CD14-positive monocyte (primary cell): ENCODE data around the gene STAC. TPM values are rescaled to one million over a fixed set of nuclear protein-coding genes. Genes with fewer than 3 reads are reported as not detected.
"Not testable (repeated sequence)": the region's sequence is repeated elsewhere in the genome, so short reads cannot be mapped to it uniquely, and the experiment has no call there.

Experiments
- DNase-seq, 3 donors: peaks; one replicate each; pipeline ENCODE4 v3.0.0-alpha.2; 2011 to 2022
- H2AFZ ChIP-seq: 2 replicates; pipeline ENCODE4 v1.6.0; 2012; ENCODE audit warnings: mild to moderate bottlenecking, low read depth, low read length, inconsistent platforms; ENCODE audit not compliant: insufficient read depth, poor library complexity, severe bottlenecking
- H3K27ac ChIP-seq, 2 donors: 1 replicate in 1 of 2; 2 replicates in 1 of 2; pipeline ENCODE4 v1.5.1; 2012 to 2013; ENCODE audit warnings: low read length in 2 of 2, control low read depth in 1 of 2, inconsistent platforms in 1 of 2, low read depth in 1 of 2, mild to moderate bottlenecking in 1 of 2
- H3K27me3 ChIP-seq, 2 donors: one replicate each; pipeline versions ENCODE4 v1.6.0 to v1.6.1; 2011 to 2013; ENCODE audit warnings: low read length in 2 of 2; ENCODE audit not compliant: control insufficient read depth in 2 of 2, insufficient read depth in 2 of 2
- H3K36me3 ChIP-seq, 2 donors: replicated peaks in 1 of 2; 1 replicate in 1 of 2; 2 replicates in 1 of 2; pipeline versions ENCODE4 v1.5.1 to v1.6.1; 2012 to 2013; ENCODE audit warnings: low read length in 2 of 2, control low read depth in 1 of 2, inconsistent platforms in 1 of 2, mild to moderate bottlenecking in 1 of 2; ENCODE audit not compliant: insufficient read depth in 2 of 2, control insufficient read depth in 1 of 2
- H3K4me1 ChIP-seq, 2 donors: 1 replicate in 1 of 2; 2 replicates in 1 of 2; pipeline versions ENCODE4 v1.5.1 to v1.6.1; 2012 to 2013; ENCODE audit warnings: low read length in 2 of 2, control low read depth in 1 of 2, inconsistent platforms in 1 of 2, mild to moderate bottlenecking in 1 of 2, moderate library complexity in 1 of 2; ENCODE audit not compliant: insufficient read depth in 2 of 2, control insufficient read depth in 1 of 2
- H3K4me2 ChIP-seq: replicated peaks from 2 replicates; pipeline ENCODE3; 2012; ENCODE audit warnings: low read length, moderate library complexity, mild to moderate bottlenecking; ENCODE audit not compliant: poor library complexity, severe bottlenecking; ENCODE audit errors: extremely low read depth
- H3K4me3 ChIP-seq, 3 experiments: fragments of 200-600 bp in 1 of 3; sonication (generic) in 1 of 3; replicated peaks in 1 of 3; 1 replicate in 2 of 3; 2 replicates in 1 of 3; pipeline ENCODE4 v1.5.1; 2011 to 2013; ENCODE audit warnings: low read length in 3 of 3, mild to moderate bottlenecking in 3 of 3, control low read depth in 2 of 3, low read depth in 2 of 3, inconsistent platforms in 1 of 3, moderate library complexity in 1 of 3
- H3K79me2 ChIP-seq: 2 replicates; pipeline ENCODE4 v1.6.0; 2012; ENCODE audit warnings: mild to moderate bottlenecking, control low read depth, inconsistent platforms, low read length, moderate library complexity; ENCODE audit not compliant: insufficient read depth
- H3K9ac ChIP-seq: 2 replicates; pipeline ENCODE4 v1.6.0; 2017; ENCODE audit warnings: low read length, mild to moderate bottlenecking; ENCODE audit not compliant: insufficient read depth, poor library complexity, severe bottlenecking
- H3K9me3 ChIP-seq, 2 donors: replicated peaks in 1 of 2; 1 replicate in 1 of 2; 2 replicates in 1 of 2; pipeline versions ENCODE4 v1.5.1 to v1.6.1; 2012 to 2013; ENCODE audit warnings: low read length in 2 of 2, control low read depth in 1 of 2; ENCODE audit not compliant: control insufficient read depth in 1 of 2, insufficient read depth in 1 of 2
- H4K20me1 ChIP-seq: 2 replicates; pipeline ENCODE4 v1.6.0; 2012; ENCODE audit warnings: mild to moderate bottlenecking, low read length, control low read depth, moderate library complexity; ENCODE audit not compliant: insufficient read depth
- H3K27ac Mint-ChIP-seq, 7 donors: one replicate each; pipeline ENCODE4 v1.8.0; 2020; ENCODE audit warnings: mild to moderate bottlenecking in 7 of 7, mixed read lengths in 7 of 7, moderate library complexity in 6 of 7, inconsistent platforms in 2 of 7
- H3K27me3 Mint-ChIP-seq, 3 donors: one replicate each; pipeline ENCODE4 v1.8.0; 2021 to 2022; ENCODE audit warnings: low read depth in 3 of 3, mild to moderate bottlenecking in 3 of 3, mixed read lengths in 3 of 3, moderate library complexity in 3 of 3, inconsistent platforms in 1 of 3
- H3K36me3 Mint-ChIP-seq, 2 donors: one replicate each; pipeline ENCODE4 v1.8.0; 2020; ENCODE audit warnings: mixed read lengths in 2 of 2, inconsistent platforms in 1 of 2, mild to moderate bottlenecking in 1 of 2
- H3K4me1 Mint-ChIP-seq: one replicate; pipeline ENCODE4 v1.8.0; 2020; ENCODE audit warnings: mild to moderate bottlenecking, mixed read lengths
- H3K4me3 Mint-ChIP-seq, 2 donors: one replicate each; pipeline ENCODE4 v1.8.0; 2020; ENCODE audit warnings: mild to moderate bottlenecking in 2 of 2, mixed read lengths in 2 of 2, moderate library complexity in 1 of 2
- H3K9me3 Mint-ChIP-seq, 7 donors: one replicate each; pipeline ENCODE4 v1.8.0; 2020 to 2022; ENCODE audit warnings: mixed read lengths in 7 of 7, mild to moderate bottlenecking in 6 of 7, moderate library complexity in 6 of 7, inconsistent platforms in 2 of 7
- WGBS: methylation state at CpG from one replicate; pipeline ENCODE4 v1.1.5; 2013; ENCODE audit warnings: missing lambda C conversion rate; ENCODE audit not compliant: insufficient coverage; 5-methylcytosine and 5-hydroxymethylcytosine counted together
- intact Hi-C, 2 donors: fragments of 100-400 bp; cut with micrococcal nuclease; formaldehyde crosslinking; loops; one replicate each; pipeline versions ENCODE4 v1.15.0 to v1.15.1; 2023
- polyA plus RNA-seq, 3 donors: library from polyadenylated mRNA; depleted of rRNA in 1 of 3; unstranded in 2 of 3; stranded (reverse) in 1 of 3; fragments of 300-500 nt in 2 of 3; fragments of >200 nt in 1 of 3; fragmentation: Illumina TruSeq in 2 of 3; gene quantifications; 1 replicate in 2 of 3; 2 replicates in 1 of 3; pipeline ENCODE4 v1.2.3, GENCODE V29; 2012 to 2021
- TF ChIP-seq, protein P1 (sequence below): fragments of 200-600 bp; IDR thresholded peaks from one replicate; pipeline ENCODE4 v1.8.0; 2022; ENCODE audit warnings: antibody characterized with exemption, mild to moderate bottlenecking

STAC gene
- polyA plus RNA-seq, 3 donors, result 0.10 to 0.40 (median 0.12) TPM

DNA sequence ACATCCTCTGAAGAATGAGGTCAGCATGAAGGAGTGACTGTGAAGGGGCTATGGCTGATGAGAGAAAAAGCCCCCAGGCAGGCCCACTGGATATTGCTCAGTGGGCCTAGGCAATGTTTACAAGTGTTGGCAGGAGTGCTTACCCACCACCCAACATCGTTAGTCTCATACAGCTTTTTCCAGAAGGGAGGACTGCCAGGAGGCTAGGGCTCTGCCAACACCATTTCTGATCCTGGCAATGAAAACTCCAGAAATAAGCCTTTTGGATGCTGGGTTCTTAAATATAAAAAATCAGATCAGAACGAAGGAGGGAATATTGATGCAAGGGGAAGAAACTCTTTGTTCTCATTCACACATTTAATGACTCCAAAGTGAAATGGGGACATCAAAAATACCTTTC lies 194.9 kb downstream of the STAC start:
- H3K27ac Mint-ChIP-seq, result no peak overlapping the region
- intact Hi-C loops, result no loop called here
- no peak overlapping the region for H2AFZ ChIP-seq
- TF ChIP-seq, protein P1, sequence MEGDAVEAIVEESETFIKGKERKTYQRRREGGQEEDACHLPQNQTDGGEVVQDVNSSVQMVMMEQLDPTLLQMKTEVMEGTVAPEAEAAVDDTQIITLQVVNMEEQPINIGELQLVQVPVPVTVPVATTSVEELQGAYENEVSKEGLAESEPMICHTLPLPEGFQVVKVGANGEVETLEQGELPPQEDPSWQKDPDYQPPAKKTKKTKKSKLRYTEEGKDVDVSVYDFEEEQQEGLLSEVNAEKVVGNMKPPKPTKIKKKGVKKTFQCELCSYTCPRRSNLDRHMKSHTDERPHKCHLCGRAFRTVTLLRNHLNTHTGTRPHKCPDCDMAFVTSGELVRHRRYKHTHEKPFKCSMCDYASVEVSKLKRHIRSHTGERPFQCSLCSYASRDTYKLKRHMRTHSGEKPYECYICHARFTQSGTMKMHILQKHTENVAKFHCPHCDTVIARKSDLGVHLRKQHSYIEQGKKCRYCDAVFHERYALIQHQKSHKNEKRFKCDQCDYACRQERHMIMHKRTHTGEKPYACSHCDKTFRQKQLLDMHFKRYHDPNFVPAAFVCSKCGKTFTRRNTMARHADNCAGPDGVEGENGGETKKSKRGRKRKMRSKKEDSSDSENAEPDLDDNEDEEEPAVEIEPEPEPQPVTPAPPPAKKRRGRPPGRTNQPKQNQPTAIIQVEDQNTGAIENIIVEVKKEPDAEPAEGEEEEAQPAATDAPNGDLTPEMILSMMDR, result no peak
- H3K4me2 ChIP-seq, result no peak overlapping the region
- no peaks in the 10 kb centered on the region for H3K79me2 ChIP-seq
- no peaks in the 10 kb centered on the region for H3K36me3 ChIP-seq
- H3K4me1 Mint-ChIP-seq, result no peaks in the 10 kb centered on the region
- no peaks in the 10 kb centered on the region for H4K20me1 ChIP-seq
- no peaks in the 10 kb centered on the region for H3K27me3 Mint-ChIP-seq
- H3K9me3 ChIP-seq, result peaks cover 15 to 27% of the 10 kb centered on the region in 2 donors
- H3K27me3 ChIP-seq, result no peaks in the 10 kb centered on the region
- H3K27ac ChIP-seq, result no peak overlapping the region
- no peak overlapping the region for H3K4me3 ChIP-seq
- DNase-seq, result no peak
- no peak overlapping the region for H3K4me3 Mint-ChIP-seq
- peaks cover 4 to 17% (median 15%) of the 10 kb centered on the region in 7 donors for H3K9me3 Mint-ChIP-seq
- no peaks in the 10 kb centered on the region for H3K4me1 ChIP-seq
- H3K36me3 Mint-ChIP-seq, result no peaks in the 10 kb centered on the region
- no peak overlapping the region for H3K9ac ChIP-seq
- WGBS, result no CpG with 5 or more reads among the region's 2 CpGs

DNA sequence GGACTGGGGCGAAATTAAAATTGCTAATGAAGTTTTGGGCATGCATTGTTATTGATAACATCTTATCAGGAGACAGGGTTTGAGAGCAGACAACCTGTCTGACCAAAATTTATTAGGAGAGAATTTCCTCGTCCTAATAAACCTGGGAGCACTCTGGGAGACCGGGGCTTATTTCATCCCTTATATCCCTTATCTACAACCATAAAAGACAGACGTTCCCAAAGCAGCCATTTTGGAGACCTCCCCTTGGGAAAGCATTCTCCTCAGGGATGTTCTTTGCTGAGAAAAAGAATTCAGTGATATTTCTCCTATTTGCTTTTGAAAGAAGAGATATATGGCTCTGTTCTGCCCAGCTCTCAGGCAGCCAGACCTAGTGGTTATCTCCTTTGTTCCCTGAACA lies 198.1 kb downstream of the STAC start:
- H3K9ac ChIP-seq, H3K36me3 Mint-ChIP-seq, H3K4me1 ChIP-seq, H3K4me3 Mint-ChIP-seq, H3K27me3 Mint-ChIP-seq, H4K20me1 ChIP-seq, H3K27ac Mint-ChIP-seq, H3K36me3 ChIP-seq, H3K27me3 ChIP-seq, DNase-seq, H3K79me2 ChIP-seq, H2AFZ ChIP-seq, H3K4me2 ChIP-seq, H3K4me3 ChIP-seq, H3K27ac ChIP-seq, intact Hi-C loops, H3K4me1 Mint-ChIP-seq: not testable (repeated sequence)
- H3K9me3 ChIP-seq, result peaks cover 31 to 41% of the 10 kb centered on the region in 2 donors
- peaks cover 16 to 21% (median 19%) of the 10 kb centered on the region in 7 donors for H3K9me3 Mint-ChIP-seq
- WGBS, result no CpG with 5 or more reads among the region's 4 CpGs
